Stimulated activated CD8-positive, alpha-beta memory T cell treated with anti-CD3 and anti-CD28 coated beads, Interleukin-15, amount 100 ng/mL, for 4 hours (primary cell): Measurements from ENCODE around the gene WDR45B.

Experiments
- DNase-seq, 2 donors: peaks; one replicate each; pipeline ENCODE4 v3.0.0-alpha.2; 2020; ENCODE audit warnings: low read depth in 2 of 2

WDR45B gene

GRCh38 chr17:82648165-82648668 is at the start of gene WDR45B:
Gene WDR45B (minus strand): TSS chr17:82648444. CDS start chr17:82648340, 104 bp downstream.
- DNase-seq, result peak; percentile 71 to 77

DNA sequence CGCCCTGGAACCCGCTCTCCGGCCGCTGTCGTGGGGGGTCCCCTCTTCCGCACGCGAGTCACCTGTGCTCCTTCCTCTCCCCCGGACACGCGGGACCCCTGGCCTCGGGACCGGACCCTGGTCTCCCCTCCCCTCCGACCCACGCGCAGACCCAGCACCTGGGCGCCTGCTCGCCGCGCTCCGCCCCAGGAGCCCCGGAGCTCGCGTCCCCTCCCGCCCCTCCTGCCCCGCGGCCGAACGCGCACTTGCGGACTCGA is 49.5 kb upstream of the WDR45B start:
- no peak for DNase-seq

- no peak for DNase-seq
Measured at GRCh38 chr17:82696916-82697807, 48.9 kb upstream of the WDR45B start.

DNA sequence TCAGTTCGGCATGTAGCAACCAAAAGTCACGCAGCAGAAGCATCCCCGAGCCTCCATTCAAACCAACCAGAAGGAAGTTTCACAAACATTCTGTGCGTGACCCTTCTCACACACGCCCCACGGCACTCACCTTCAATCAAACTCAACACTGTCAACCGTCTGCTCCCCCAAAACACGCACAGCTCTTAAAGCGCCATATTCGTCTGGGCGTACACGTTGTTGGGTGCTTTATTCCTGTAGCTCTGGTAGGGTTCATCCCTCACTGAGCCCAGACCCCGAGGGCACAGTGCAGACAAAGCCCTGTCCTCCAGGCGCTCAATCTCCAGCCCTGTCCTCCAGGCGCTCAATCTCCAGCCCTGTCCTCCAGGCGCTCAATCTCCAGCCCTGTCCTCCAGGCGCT is 48.0 kb upstream of the WDR45B start:
- DNase-seq, result no peak

DNA sequence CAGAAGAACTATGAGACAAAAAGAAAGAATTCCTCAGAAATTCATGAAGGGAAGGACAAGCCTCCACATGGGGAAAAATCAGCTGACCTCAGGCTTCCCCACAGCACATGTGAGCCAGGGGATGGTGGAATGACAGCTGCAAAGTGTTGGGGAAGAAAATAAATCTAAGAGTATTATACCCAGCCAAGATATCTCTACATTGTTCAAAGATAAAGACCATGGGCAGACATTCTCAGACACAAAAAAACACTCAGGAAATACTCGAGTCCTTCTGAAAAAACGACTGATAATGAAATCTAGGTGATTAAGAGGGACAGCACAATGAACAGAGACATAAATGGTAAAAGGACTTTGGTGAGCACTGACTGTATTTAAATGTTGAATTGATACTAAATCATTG is 46.4 kb upstream of the WDR45B start:
- no peak for DNase-seq

- DNase-seq, result no peak
Measured at GRCh38 chr17:82693168-82693867, 45.1 kb upstream of the WDR45B start.

- DNase-seq, result no peak
Measured at GRCh38 chr17:82692268-82692667, 44.0 kb upstream of the WDR45B start.

GRCh38 chr17:82691714-82692113 is 43.5 kb upstream of the WDR45B start:
- DNase-seq, result no peak

GRCh38 chr17:82690786-82691489 is 42.7 kb upstream of the WDR45B start:
- DNase-seq, result no peak

DNA sequence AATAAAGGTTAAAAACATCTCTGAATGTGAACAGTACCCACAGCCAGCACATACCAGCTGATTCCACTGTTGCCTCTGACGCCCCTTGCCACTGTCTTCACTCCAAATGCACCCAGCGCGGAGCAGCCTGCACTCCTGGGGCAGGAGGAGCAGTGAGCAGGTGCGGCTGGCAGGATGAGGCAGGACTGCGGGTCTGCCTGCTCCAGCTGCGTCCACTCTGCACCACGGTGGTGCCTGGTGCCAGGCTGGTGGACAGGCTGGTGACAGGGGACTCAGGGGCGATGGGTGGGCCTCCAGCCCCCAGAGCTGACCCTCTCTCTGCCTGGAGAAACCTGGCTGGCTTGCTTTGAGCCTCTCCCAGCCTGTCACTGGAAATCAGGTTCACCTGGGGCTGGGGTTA is 40.8 kb upstream of the WDR45B start:
- DNase-seq, result no peak

DNA sequence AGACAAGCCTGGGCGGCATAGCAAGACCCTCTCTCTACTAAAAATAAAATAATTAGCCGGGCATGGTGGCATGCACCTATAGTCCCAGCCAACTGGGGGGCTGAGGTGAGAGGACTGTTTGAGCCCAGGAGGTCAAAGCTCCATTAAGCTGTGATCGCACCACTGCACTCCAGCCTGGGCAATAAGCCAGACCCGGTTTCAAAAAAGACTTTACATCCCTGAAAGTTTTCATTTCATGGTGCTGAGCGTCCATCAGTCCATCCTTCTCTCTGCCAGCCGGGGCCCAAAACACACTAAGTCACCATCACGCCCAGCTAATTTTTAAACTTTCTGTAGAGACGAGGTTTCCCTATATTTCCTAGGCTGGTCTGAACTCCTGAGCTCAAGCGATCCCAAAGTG is 39.6 kb upstream of the WDR45B start:
- no peak for DNase-seq

DNA sequence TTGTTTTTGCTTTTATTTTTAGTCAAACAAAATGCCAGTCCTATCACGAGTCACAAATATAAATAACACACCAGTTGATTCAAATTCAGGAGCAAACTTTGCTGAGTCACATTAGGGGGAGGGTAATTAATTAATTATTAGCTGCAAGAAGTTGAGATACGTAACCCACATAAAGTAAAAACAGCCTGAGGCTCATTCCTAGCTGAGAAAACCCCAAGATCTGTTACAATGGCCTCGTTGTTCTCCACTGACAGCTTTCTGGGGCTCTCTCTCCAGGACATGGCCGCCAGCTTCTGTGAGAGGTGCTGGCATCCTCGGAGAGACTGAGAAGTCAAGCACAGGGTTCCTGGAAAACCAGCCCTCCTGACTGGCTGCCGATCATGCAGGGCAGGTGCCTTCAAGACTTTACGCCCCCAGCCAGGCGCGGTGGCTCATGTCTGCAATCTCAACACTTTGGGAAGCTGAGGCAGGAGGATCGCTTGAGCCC is 39.2 kb upstream of the WDR45B start:
- DNase-seq, result no peak

DNA sequence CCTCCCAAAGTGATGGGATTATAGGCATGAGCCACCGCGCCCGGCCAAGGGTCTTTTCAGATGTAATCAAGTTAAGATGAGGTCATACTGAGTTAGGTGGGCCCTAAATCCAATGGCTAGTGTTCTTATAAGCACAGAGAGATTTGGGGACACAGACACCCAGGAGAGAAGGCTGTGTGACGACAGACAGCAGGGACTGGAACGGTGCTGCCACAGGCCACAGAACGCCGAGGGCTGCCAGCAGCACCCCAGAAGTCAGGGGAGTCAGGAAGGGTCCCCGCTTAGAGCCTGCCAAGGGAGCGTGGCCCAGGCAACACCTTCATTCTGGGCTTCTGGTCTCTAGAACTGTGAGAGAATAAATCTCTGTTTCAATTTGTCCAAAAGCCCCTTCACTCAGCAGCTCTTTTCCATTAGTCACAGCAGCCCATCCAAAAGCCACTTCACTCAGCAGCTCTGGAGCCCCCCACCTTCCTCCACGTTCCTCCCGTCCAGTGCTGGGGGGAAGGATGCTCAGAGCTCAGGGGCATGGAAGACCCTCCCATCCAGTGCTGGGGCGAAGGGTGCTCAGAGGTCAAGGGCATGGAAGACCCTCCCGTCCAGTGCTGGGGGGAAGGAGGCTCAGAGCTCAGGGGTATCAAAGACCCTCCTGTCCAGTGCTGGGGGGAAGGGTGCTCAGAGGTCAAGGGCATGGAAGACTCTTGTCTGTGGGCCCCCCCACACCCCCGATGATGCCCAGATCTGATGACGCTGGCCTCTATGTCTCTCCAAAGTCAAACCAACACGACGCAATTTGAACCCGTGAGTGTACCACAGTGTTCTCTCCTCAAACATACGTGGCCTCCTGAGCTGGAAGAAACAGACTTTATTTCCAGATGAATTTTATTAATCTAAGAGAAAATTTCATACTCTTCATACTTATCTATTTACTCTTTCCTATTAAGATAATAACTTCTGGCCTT is 38.4 kb upstream of the WDR45B start:
- no peak for DNase-seq

DNA sequence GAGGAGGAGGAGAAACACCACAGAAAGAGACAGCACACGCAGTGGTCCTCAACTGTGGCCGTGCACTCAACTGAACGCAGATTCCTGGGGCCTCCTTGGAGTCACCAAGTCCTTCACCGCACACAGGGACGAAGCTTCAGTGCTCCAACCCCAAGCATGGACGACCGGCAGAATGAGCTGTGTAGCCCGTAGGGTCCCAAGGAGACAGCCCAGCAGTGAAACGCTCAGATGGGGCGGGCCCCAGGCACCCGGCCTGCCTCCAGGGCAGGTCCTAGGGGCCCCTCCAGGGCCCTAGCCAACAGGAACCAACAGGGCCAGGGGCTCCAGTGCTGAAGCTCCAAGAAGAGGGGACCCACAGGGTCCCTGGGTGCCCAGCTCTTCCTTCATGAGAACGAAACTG is 37.0 kb upstream of the WDR45B start:
- DNase-seq, result no peak

- DNase-seq, result no peak
Measured at GRCh38 chr17:82684228-82684841, 36.1 kb upstream of the WDR45B start.

DNA sequence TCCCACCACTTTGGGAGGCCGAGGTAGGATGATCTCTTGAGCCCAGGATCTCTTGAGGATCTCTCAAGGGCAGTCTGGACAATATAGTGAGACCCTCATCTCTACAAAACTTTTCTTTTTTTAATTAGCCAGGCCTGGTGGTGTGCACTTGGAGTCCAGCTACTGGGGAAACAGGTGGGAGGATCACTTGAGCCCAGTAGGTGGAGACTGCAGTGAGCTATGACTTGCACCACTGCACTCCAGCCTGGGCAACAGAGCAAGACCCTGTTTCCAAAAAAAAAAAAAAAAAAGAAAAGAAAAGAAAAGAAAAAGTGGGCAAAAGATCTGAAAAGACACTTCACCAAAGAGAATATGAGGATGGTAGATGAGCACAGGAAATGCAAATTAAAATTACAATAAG is 35.3 kb upstream of the WDR45B start:
- no peak for DNase-seq

DNA sequence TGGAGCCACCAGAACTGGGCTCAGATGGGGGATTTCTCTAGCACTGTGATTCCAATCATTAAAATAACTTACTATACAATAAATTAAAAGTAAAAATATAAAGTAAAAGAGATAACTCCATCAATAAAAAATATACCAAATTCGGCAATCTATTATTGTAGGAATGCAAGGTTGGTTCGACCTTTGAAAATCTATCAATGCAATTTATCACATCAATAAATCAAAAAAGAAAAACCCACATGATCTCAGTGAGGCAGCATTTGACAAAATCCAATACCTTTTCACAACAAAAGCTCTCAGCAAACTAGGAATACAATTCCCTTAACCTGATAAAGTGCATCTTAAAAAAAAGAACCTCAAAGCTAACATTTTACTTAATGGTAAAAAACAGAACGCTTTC is 33.3 kb upstream of the WDR45B start:
- no peak for DNase-seq

DNA sequence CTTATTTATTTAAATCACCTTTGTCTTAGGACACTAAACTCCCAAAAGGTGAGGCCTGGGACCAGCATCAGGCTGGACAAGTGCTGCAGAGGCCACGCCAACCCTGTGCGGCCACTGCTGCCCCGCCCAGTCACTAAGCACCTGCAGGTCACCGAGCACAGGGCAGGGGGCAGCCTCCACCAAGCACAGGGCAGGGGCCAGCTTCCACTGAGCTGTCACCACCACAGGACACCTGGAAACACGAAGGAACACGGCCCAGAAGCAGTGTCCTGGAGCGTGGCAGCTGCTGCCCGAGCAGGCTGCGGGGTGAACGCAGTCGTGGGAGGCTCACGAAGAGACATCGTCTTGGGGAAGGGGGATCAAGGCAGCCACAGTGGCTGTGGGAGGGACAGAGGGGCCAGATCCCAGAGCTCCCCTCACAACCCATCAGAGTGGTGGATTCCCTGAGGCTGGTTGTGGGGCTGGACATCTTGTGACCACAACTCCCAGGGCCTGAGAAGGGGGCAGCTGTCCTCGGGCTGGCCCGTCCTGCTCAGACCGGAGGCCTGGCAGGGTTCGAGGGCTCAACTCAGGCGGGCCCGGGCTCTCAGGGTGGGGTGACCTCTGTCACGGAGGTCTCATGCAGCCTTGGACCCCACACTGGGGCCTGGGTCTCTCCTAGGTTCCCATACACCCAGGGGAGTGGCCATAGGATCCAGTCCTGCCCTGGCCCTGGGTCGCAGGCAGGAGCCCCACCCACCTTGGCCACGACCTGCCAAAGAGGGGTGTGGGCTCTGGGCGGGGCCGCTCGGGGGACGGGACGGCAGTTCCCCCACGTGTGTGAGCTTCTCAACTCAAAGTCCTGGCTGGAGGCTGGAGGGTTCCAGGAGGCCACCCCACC is 31.6 kb upstream of the WDR45B start:
- DNase-seq, result no peak

DNA sequence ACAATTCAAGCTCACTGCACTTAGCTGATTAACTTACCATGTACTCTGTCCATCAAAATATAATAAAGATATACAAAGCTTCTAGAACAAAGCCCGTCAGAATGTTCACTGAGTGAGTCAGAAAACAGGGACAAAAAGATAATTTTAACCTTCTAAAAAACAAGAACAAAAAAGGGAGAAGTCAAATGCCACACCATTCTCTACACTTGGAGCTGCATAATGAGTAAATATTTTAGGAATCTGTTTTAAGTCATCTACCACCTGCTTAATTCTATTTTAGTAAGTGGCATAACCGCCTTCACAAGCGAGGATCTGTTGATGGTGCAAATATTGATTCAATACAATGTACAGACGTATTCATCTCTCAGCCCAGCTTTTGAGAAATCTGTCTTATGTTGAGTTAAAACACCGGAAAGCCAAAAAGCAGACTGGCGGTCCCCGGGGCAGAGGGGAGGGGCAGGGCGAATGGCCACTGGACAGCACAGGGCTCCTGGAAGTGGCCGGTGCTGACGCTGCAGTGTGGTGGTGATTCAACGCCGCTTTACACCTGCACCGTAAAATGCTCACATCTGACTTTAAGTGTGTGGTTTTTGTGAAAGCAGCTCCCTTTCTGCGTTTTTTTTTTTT is 30.1 kb upstream of the WDR45B start:
- no peak for DNase-seq
